Measurements from ENCODE around the gene PTPN6. TPM values are rescaled to one million over a fixed set of nuclear protein-coding genes. Genes with fewer than 3 reads are reported as not detected.
"Not testable (repeated sequence)": the region's sequence is repeated elsewhere in the genome, so short reads cannot be mapped to it uniquely, and the experiment has no call there.

The PTPN6 gene
- total and polyA plus RNA-seq, 2 of the 8 experiments (the other 6 are each of a cell fraction or from before 2014, with no cell fraction given) = 16.3 to 28.4 TPM

GRCh38 chr12:6908141-6908540, 43.0 kb upstream of the PTPN6 start:
- H2BK12ac ChIP-seq (ENCODE audit: low read depth, low read length); H2AK5ac ChIP-seq (ENCODE audit: low read depth, low read length); DNase-seq (ENCODE audit: low read depth in 1 of 2, low spot score in 2 of 2); H2BK120ac ChIP-seq (replicated peaks; ENCODE audit: low read depth, low read length); H3K4me3 ChIP-seq (ENCODE audit: extremely low read depth in 1 of 4, insufficient read depth in 2 of 4, low read depth in 3 of 4, low read length in 4 of 4); H3K9me3 ChIP-seq (ENCODE audit: insufficient read depth in 2 of 2, low read depth in 1 of 2, low read length in 1 of 2); H3K14ac ChIP-seq (ENCODE audit: insufficient read length); H3K36me3 ChIP-seq (ENCODE audit: control insufficient read depth in 2 of 4, insufficient read depth in 4 of 4, low read length in 3 of 4); FAIRE-seq; H3K18ac ChIP-seq (ENCODE audit: extremely low read depth, low read length); H3K9ac ChIP-seq (replicated peaks in 1 of 4; ENCODE audit: extremely low read depth in 1 of 4, low read depth in 3 of 4, low read length in 3 of 4); H2AFZ ChIP-seq (ENCODE audit: low read length); H3K79me2 ChIP-seq (ENCODE audit: control insufficient read depth in 1 of 2, insufficient read depth in 2 of 2, low read length in 2 of 2); H3K23ac ChIP-seq (ENCODE audit: insufficient read length); H3K23me2 ChIP-seq (ENCODE audit: low read depth, low read length); H2BK15ac ChIP-seq (ENCODE audit: low read length); H3K27me3 ChIP-seq (replicated peaks in 1 of 4; ENCODE audit: control insufficient read depth in 3 of 4, extremely low read depth in 1 of 4, insufficient read depth in 3 of 4, low read length in 3 of 4); H4K20me1 ChIP-seq (replicated peaks in 1 of 2; ENCODE audit: control insufficient read depth in 1 of 2, insufficient read depth in 2 of 2, low read length in 2 of 2); H3K4me2 ChIP-seq (ENCODE audit: insufficient read depth in 1 of 2, low read depth in 2 of 2, low read length in 2 of 2); H3K56ac ChIP-seq (replicated peaks; ENCODE audit: insufficient read length, low read depth, low read length); H4K8ac ChIP-seq (ENCODE audit: extremely low read depth, insufficient read depth, low read length); H2BK5ac ChIP-seq (ENCODE audit: low read depth, low read length); H3K79me1 ChIP-seq (ENCODE audit: low read depth, low read length); H4K5ac ChIP-seq (ENCODE audit: insufficient read length, low read depth, low read length); H3K27ac ChIP-seq (ENCODE audit: low read depth, low read length); H2BK20ac ChIP-seq (ENCODE audit: low read length); H4K91ac ChIP-seq (replicated peaks; ENCODE audit: insufficient read length, low read length); H3K4ac ChIP-seq (replicated peaks; ENCODE audit: insufficient read length, low read depth, low read length): not testable (repeated sequence)
- WGBS, 2 experiments (ENCODE audit: extremely low coverage in 1 of 2, insufficient coverage in 1 of 2, insufficient read length in 1 of 2, insufficient replicate concordance in 2 of 2, low coverage in 1 of 2, low lambda C conversion rate in 2 of 2, missing lambda C conversion rate in 1 of 2) = 96% methylated on average over 11 of the region's 11 CpGs; no CpG with 5 or more reads in 1 of the 2 experiments
- ChIA-PET POLR2A (ENCODE audit: partially characterized antibody) (interaction anchor here (1.7 to 39.6 kb wide), 4 partner anchors 16 to 39 kb away, joined by 7 to 1027 read pairs (median 246); partner anchors contain the start of genes ATN1, C12orf57, PTPN6 and RNU7-1), CTCF (ENCODE audit: partially characterized antibody) (interaction anchor here (0.6 to 13.0 kb wide), 10 partner anchors 10 to 99 kb away, joined by 3 to 74 read pairs (median 8); partner anchors contain the start of genes ATN1, ENO2 and SPSB2)
- peaks cover 3 to 16% (median 7%) of the 10 kb centered on the region in 4 experiments; a peak in 5 of 7 replicates for H3K4me1 ChIP-seq (replicated peaks in 1 of 4; ENCODE audit: control insufficient read depth in 3 of 4, insufficient read depth in 4 of 4, low read length in 3 of 4)
